ENCODE data around the gene PRSS38. TPM values are rescaled to one million over a fixed set of nuclear protein-coding genes. Genes with fewer than 3 reads are reported as not detected.

PRSS38 gene
- total RNA-seq, 1 experiment from 2014 or later: not detected

GRCh38 chr1:227776331-227776771, 39.1 kb upstream of the PRSS38 start:
- BruUV-seq (replicated peaks): no TSS peak
- Mint-ChIP-seq H3K4me1 (ENCODE audit: insufficient read depth, unreplicated experiment) (no peaks in the 10 kb centered on the region), H3K36me3 (ENCODE audit: insufficient read depth, unreplicated experiment) (peaks cover 29% of the 10 kb centered on the region), H3K4me3 (ENCODE audit: unreplicated experiment) (no peak overlapping the region), H3K9me3 (ENCODE audit: unreplicated experiment) (no peaks in the 10 kb centered on the region), H3K27me3 (ENCODE audit: insufficient read depth, unreplicated experiment) (no peaks in the 10 kb centered on the region), H3K27ac (ENCODE audit: low read depth, unreplicated experiment) (no peak overlapping the region)
- no peak for TF ChIP-seq CTCF (IDR thresholded peaks at IDR 0.05; ENCODE audit: unreplicated experiment)
- intact Hi-C loops (cut with micrococcal nuclease): no loop called here
- POLR2A ChIA-PET: interaction anchor here (1.4 kb wide), 1 partner anchor 13 kb away, joined by 5 read pairs; no protein-coding TSS in a partner anchor
- DNase-seq (ENCODE audit: unreplicated experiment): no peak
- CTCF ChIA-PET: interaction anchor here (0.6 to 1.0 kb wide), 3 partner anchors 12 to 1746 kb away, joined by 3 to 4 read pairs (median 3); no protein-coding TSS in a partner anchor

GRCh38 chr1:227777156-227777555, 38.3 kb upstream of the PRSS38 start:
- peaks cover 28% of the 10 kb centered on the region for H3K36me3 Mint-ChIP-seq (ENCODE audit: insufficient read depth, unreplicated experiment)
- H3K4me1 Mint-ChIP-seq (ENCODE audit: insufficient read depth, unreplicated experiment): no peaks in the 10 kb centered on the region
- no peak for TF ChIP-seq CTCF (IDR thresholded peaks at IDR 0.05; ENCODE audit: unreplicated experiment)
- H3K27ac Mint-ChIP-seq (ENCODE audit: low read depth, unreplicated experiment): no peak overlapping the region
- no peaks in the 10 kb centered on the region for H3K27me3 Mint-ChIP-seq (ENCODE audit: insufficient read depth, unreplicated experiment)
- intact Hi-C loops (cut with micrococcal nuclease): no loop called here
- no peak overlapping the region for H3K4me3 Mint-ChIP-seq (ENCODE audit: unreplicated experiment)
- ChIA-PET POLR2A (interaction anchor here (0.6 to 1.4 kb wide), 6 partner anchors 9 to 279 kb away, joined by 3 to 5 read pairs (median 3); no protein-coding TSS in a partner anchor), CTCF (interaction anchor here (0.6 to 1.0 kb wide), 2 partner anchors 296 to 315 kb away, joined by 3 read pairs; no protein-coding TSS in a partner anchor)
- DNase-seq (ENCODE audit: unreplicated experiment): no peak
- H3K9me3 Mint-ChIP-seq (ENCODE audit: unreplicated experiment): no peaks in the 10 kb centered on the region
- no TSS peak for BruUV-seq (replicated peaks)

DNA sequence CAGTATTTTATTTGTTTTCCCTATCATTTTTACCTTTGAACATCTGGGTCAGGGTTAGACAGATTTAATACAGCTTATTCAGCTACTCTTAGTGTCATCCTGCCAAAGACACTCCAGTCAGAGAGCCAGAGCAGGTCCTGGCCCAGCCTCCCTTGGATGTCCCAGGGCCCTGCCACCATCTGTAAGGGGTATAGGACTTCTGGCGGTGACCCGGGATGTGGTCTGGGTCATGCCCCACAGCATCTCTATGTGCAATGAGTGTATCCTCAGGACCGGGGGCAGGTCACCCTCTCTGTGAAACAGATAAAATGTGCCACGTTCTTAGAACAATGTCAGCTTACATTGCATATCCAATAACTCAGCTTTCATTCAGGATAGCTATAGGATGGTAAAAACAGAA, 37.8 kb upstream of the PRSS38 start:
- Mint-ChIP-seq H3K4me3 (ENCODE audit: unreplicated experiment) (no peak overlapping the region), H3K4me1 (ENCODE audit: insufficient read depth, unreplicated experiment) (no peaks in the 10 kb centered on the region), H3K27me3 (ENCODE audit: insufficient read depth, unreplicated experiment) (no peaks in the 10 kb centered on the region), H3K36me3 (ENCODE audit: insufficient read depth, unreplicated experiment) (peaks cover 25% of the 10 kb centered on the region), H3K9me3 (ENCODE audit: unreplicated experiment) (no peaks in the 10 kb centered on the region), H3K27ac (ENCODE audit: low read depth, unreplicated experiment) (no peak overlapping the region)
- ChIA-PET CTCF (interaction anchor here (1.0 to 1.2 kb wide), 2 partner anchors 14 to 296 kb away, joined by 3 to 4 read pairs; no protein-coding TSS in a partner anchor), POLR2A (interaction anchor here (0.6 to 1.4 kb wide), 6 partner anchors 8 to 499 kb away, joined by 3 read pairs; no protein-coding TSS in a partner anchor)
- DNase-seq (ENCODE audit: unreplicated experiment): no peak
- no TSS peak for BruUV-seq (replicated peaks)
- intact Hi-C loops (cut with micrococcal nuclease): no loop called here
- no peak for TF ChIP-seq CTCF (IDR thresholded peaks at IDR 0.05; ENCODE audit: unreplicated experiment)

GRCh38 chr1:227778401-227778947, 37.0 kb upstream of the PRSS38 start:
- H3K27ac Mint-ChIP-seq (ENCODE audit: low read depth, unreplicated experiment): no peak overlapping the region
- no TSS peak for BruUV-seq (replicated peaks)
- no peaks in the 10 kb centered on the region for H3K4me1 Mint-ChIP-seq (ENCODE audit: insufficient read depth, unreplicated experiment)
- no peaks in the 10 kb centered on the region for H3K9me3 Mint-ChIP-seq (ENCODE audit: unreplicated experiment)
- TF ChIP-seq CTCF (IDR thresholded peaks at IDR 0.05; ENCODE audit: unreplicated experiment): no peak
- H3K27me3 Mint-ChIP-seq (ENCODE audit: insufficient read depth, unreplicated experiment): no peaks in the 10 kb centered on the region
- POLR2A ChIA-PET: interaction anchor here (0.7 to 1.4 kb wide), 5 partner anchors 10 to 500 kb away, joined by 3 to 6 read pairs (median 3); no protein-coding TSS in a partner anchor
- intact Hi-C loops (cut with micrococcal nuclease): no loop called here
- CTCF ChIA-PET: interaction anchor here (1.0 to 1.2 kb wide), 4 partner anchors 15 to 302 kb away, joined by 3 to 5 read pairs (median 4); no protein-coding TSS in a partner anchor
- peaks cover 23% of the 10 kb centered on the region for H3K36me3 Mint-ChIP-seq (ENCODE audit: insufficient read depth, unreplicated experiment)
- DNase-seq (ENCODE audit: unreplicated experiment): peak; percentile 57
- H3K4me3 Mint-ChIP-seq (ENCODE audit: unreplicated experiment): no peak overlapping the region
